HepG2 (cell line): ENCODE data around the gene UBC. TPM values are rescaled to one million over a fixed set of nuclear protein-coding genes. Genes with fewer than 3 reads are reported as not detected.

Experiments
- ARID2 ChIP-seq: sonication (generic); formaldehyde crosslinking; IDR thresholded peaks from 2 replicates; pipeline ENCODE4 v1.8.1; 2022; ENCODE audit warnings: mild to moderate bottlenecking, missing genetic modification reagents, borderline replicate concordance
- ARID3A ChIP-seq: IDR thresholded peaks from 2 replicates; pipeline ENCODE4 v1.6.1; 2012; ENCODE audit warnings: low read depth, low read length, improper control_type of control experiment
- EP300 ChIP-seq, 3 experiments: sonication (generic) in 1 of 3; formaldehyde crosslinking in 1 of 3; IDR thresholded peaks; 2 replicates each; pipeline versions ENCODE4 v1.5.1 to v1.6.1; 2011 to 2020; ENCODE audit warnings: low read depth in 2 of 3, low read length in 2 of 3, borderline replicate concordance in 1 of 3, improper control_type of control experiment in 1 of 3, mild to moderate bottlenecking in 1 of 3, missing genetic modification reagents in 1 of 3, moderate library complexity in 1 of 3
- FOXA3 ChIP-seq: IDR thresholded peaks from 2 replicates; pipeline ENCODE4 v1.6.1; 2016; ENCODE audit warnings: missing genetic modification reagents, missing compliant biosample characterization
- FOXP1 ChIP-seq, 2 experiments: fragments of 450-650 bp in 1 of 2; IDR thresholded peaks; 2 replicates each; pipeline ENCODE4 v1.6.1; 2017 to 2018; ENCODE audit warnings: antibody characterized with exemption in 1 of 2
- SAP130 ChIP-seq: IDR thresholded peaks from 2 replicates; pipeline ENCODE4 v1.6.1; 2016; ENCODE audit warnings: low read depth
- ZBTB34 ChIP-seq: sonication (generic); formaldehyde crosslinking; IDR thresholded peaks from 2 replicates; pipeline ENCODE4 v1.8.0; 2022; ENCODE audit warnings: mild to moderate bottlenecking, missing genetic modification reagents
- ZNF207 ChIP-seq: fragments of 450-650 bp; IDR thresholded peaks from 2 replicates; pipeline ENCODE4 v1.6.1; 2016; ENCODE audit warnings: antibody characterized with exemption, borderline replicate concordance
- ZNF740 ChIP-seq: sonication (generic); formaldehyde crosslinking; IDR thresholded peaks from 2 replicates; pipeline ENCODE4 v1.4.0; 2020; ENCODE audit warnings: missing genetic modification reagents
- polyA plus RNA-seq, 8 experiments: library from polyadenylated mRNA; depleted of rRNA in 3 of 8; stranded (reverse) in 7 of 8; unstranded in 1 of 8; fragments of >200 nt; fragmentation: Illumina TruSeq in 4 of 8; extraction: Trizol in 4 of 8; gene quantifications; 2 replicates each; pipeline versions ENCODE4 v1.2.1 to v1.2.3, GENCODE V29; 2011 to 2016; ENCODE audit warnings: low read depth in 4 of 8, missing spikeins in 1 of 8, mixed read lengths in 1 of 8; ENCODE audit not compliant: insufficient read depth in 1 of 8
- total RNA-seq, 5 experiments: library from RNA; depleted of rRNA; stranded (reverse); fragments of >200 nt; fragmentation: Illumina TruSeq; extraction: Trizol; gene quantifications; 2 replicates each; pipeline ENCODE4 v1.2.3, GENCODE V29; 2016; ENCODE audit warnings: low read depth in 1 of 5
- TF ChIP-seq, protein P1 (sequence below): IDR thresholded peaks from 2 replicates; pipeline ENCODE4 v1.6.1; 2018; ENCODE audit warnings: missing genetic modification reagents
- TF ChIP-seq, protein P2 (sequence below): sonication (generic); formaldehyde crosslinking; IDR thresholded peaks from 2 replicates; pipeline ENCODE4 v1.4.0; 2020; ENCODE audit warnings: missing genetic modification reagents, mild to moderate bottlenecking, borderline replicate concordance
- TF ChIP-seq, protein P3 (sequence below): sonication (generic); formaldehyde crosslinking; IDR thresholded peaks from 2 replicates; pipeline ENCODE4 v1.5.1; 2020; ENCODE audit warnings: mild to moderate bottlenecking, missing genetic modification reagents, moderate library complexity
- TF ChIP-seq, protein P4 (sequence below): sonication (generic); formaldehyde crosslinking; IDR thresholded peaks from 2 replicates; pipeline ENCODE4 v1.8.1; 2023; ENCODE audit warnings: mild to moderate bottlenecking, missing genetic modification reagents, borderline replicate concordance
- TF ChIP-seq, protein P5 (sequence below): IDR thresholded peaks from 2 replicates; pipeline ENCODE4 v1.6.1; 2018; ENCODE audit warnings: missing genetic modification reagents, mild to moderate bottlenecking, missing compliant biosample characterization

The UBC gene
- total and polyA plus RNA-seq, 2 of the 13 experiments (the other 11 are each of a cell fraction or from before 2014, with no cell fraction given): 805 to 1,432 TPM

- TF ChIP-seq ARID3A (no peak), ZNF740 (CRISPR knock-in tag) (no peak), FOXP1 (IDR thresholded peaks at IDR 0.05) (no peak), FOXP1 (CRISPR knock-in tag; IDR thresholded peaks at IDR 0.05) (peak; percentile 70), FOXA3 (CRISPR knock-in tag) (peak; percentile 79), ARID2 (CRISPR knock-in tag) (no peak), ZNF207 (no peak), SAP130 (CRISPR knock-in tag) (peak; percentile 33; the same call in 1 of the 2 replicates), ZBTB34 (no peak), EP300 (IDR thresholded peaks at IDR 0.05; ENCODE audit: low read depth in 2 of 2, low read length in 2 of 2) (peak in 1 of 2 experiments; percentile 13; a peak in 1 of 4 replicates), EP300 (CRISPR knock-in tag; IDR thresholded peaks at IDR 0.05; ENCODE audit: borderline replicate concordance) (no peak)
- TF ChIP-seq, protein P1, sequence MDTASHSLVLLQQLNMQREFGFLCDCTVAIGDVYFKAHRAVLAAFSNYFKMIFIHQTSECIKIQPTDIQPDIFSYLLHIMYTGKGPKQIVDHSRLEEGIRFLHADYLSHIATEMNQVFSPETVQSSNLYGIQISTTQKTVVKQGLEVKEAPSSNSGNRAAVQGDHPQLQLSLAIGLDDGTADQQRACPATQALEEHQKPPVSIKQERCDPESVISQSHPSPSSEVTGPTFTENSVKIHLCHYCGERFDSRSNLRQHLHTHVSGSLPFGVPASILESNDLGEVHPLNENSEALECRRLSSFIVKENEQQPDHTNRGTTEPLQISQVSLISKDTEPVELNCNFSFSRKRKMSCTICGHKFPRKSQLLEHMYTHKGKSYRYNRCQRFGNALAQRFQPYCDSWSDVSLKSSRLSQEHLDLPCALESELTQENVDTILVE (CRISPR knock-in tag): no peak
- TF ChIP-seq, protein P2, sequence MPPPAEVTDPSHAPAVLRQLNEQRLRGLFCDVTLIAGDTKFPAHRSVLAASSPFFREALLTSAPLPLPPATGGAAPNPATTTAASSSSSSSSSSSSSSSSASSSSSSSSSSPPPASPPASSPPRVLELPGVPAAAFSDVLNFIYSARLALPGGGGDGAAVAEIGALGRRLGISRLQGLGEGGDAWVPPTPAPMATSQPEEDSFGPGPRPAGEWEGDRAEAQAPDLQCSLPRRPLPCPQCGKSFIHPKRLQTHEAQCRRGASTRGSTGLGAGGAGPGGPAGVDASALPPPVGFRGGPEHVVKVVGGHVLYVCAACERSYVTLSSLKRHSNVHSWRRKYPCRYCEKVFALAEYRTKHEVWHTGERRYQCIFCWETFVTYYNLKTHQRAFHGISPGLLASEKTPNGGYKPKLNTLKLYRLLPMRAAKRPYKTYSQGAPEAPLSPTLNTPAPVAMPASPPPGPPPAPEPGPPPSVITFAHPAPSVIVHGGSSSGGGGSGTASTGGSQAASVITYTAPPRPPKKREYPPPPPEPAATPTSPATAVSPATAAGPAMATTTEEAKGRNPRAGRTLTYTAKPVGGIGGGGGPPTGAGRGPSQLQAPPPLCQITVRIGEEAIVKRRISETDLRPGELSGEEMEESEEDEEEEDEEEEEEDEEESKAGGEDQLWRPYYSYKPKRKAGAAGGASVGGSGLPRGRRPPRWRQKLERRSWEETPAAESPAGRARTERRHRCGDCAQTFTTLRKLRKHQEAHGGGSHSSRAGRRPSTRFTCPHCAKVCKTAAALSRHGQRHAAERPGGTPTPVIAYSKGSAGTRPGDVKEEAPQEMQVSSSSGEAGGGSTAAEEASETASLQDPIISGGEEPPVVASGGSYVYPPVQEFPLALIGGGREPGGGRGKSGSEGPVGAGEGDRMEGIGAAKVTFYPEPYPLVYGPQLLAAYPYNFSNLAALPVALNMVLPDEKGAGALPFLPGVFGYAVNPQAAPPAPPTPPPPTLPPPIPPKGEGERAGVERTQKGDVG (CRISPR knock-in tag): no peak
- TF ChIP-seq, protein P3, sequence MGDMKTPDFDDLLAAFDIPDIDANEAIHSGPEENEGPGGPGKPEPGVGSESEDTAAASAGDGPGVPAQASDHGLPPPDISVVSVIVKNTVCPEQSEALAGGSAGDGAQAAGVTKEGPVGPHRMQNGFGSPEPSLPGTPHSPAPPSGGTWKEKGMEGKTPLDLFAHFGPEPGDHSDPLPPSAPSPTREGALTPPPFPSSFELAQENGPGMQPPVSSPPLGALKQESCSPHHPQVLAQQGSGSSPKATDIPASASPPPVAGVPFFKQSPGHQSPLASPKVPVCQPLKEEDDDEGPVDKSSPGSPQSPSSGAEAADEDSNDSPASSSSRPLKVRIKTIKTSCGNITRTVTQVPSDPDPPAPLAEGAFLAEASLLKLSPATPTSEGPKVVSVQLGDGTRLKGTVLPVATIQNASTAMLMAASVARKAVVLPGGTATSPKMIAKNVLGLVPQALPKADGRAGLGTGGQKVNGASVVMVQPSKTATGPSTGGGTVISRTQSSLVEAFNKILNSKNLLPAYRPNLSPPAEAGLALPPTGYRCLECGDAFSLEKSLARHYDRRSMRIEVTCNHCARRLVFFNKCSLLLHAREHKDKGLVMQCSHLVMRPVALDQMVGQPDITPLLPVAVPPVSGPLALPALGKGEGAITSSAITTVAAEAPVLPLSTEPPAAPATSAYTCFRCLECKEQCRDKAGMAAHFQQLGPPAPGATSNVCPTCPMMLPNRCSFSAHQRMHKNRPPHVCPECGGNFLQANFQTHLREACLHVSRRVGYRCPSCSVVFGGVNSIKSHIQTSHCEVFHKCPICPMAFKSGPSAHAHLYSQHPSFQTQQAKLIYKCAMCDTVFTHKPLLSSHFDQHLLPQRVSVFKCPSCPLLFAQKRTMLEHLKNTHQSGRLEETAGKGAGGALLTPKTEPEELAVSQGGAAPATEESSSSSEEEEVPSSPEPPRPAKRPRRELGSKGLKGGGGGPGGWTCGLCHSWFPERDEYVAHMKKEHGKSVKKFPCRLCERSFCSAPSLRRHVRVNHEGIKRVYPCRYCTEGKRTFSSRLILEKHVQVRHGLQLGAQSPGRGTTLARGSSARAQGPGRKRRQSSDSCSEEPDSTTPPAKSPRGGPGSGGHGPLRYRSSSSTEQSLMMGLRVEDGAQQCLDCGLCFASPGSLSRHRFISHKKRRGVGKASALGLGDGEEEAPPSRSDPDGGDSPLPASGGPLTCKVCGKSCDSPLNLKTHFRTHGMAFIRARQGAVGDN (CRISPR knock-in tag): no peak
- TF ChIP-seq, protein P4, sequence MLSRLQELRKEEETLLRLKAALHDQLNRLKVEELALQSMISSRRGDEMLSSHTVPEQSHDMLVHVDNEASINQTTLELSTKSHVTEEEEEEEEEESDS (CRISPR knock-in tag): no peak
- TF ChIP-seq, protein P5, sequence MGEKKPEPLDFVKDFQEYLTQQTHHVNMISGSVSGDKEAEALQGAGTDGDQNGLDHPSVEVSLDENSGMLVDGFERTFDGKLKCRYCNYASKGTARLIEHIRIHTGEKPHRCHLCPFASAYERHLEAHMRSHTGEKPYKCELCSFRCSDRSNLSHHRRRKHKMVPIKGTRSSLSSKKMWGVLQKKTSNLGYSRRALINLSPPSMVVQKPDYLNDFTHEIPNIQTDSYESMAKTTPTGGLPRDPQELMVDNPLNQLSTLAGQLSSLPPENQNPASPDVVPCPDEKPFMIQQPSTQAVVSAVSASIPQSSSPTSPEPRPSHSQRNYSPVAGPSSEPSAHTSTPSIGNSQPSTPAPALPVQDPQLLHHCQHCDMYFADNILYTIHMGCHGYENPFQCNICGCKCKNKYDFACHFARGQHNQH: peak; percentile 63; the same call in 1 of the 2 replicates
These were observed 38.7 kb downstream of the UBC start (continued) for GRCh38 chr12:124875803-124876132.
